Measurements from ENCODE around the gene CTSA.
"Not testable (repeated sequence)": the region's sequence is repeated elsewhere in the genome, so short reads cannot be mapped to it uniquely, and the experiment has no call there.

Gene CTSA

GRCh38 chr20:45867136-45867818, 23.9 kb upstream of the CTSA start:
- no peak for DNase-seq

- DNase-seq = no peak
Observed at GRCh38 chr20:45867819-45868176, 23.3 kb upstream of the CTSA start.

- DNase-seq = no peak
Observed at GRCh38 chr20:45872626-45873025, 18.5 kb upstream of the CTSA start.

GRCh38 chr20:45873409-45874103, 17.6 kb upstream of the CTSA start:
- no peak for DNase-seq

GRCh38 chr20:45874104-45874481, 17.0 kb upstream of the CTSA start:
- DNase-seq = not testable (repeated sequence)

- no peak for DNase-seq
Observed at GRCh38 chr20:45874576-45874975, 16.6 kb upstream of the CTSA start.

GRCh38 chr20:45878076-45878761, 12.9 kb upstream of the CTSA start:
- DNase-seq = no peak

- DNase-seq = peak; percentile 98
Observed at GRCh38 chr20:45880988-45881788, 9.9 kb upstream of the CTSA start, which contains the start of gene ZSWIM1. Gene ZSWIM1 (plus strand): TSS chr20:45881227. CDS start chr20:45882593, 1,366 bp downstream.

GRCh38 chr20:45882469-45883099, 8.6 kb upstream of the CTSA start:
- DNase-seq = no peak

- no peak for DNase-seq
Observed at GRCh38 chr20:45883100-45883469, 8.1 kb upstream of the CTSA start.

- DNase-seq = no peak
Observed at GRCh38 chr20:45886590-45887345, 4.4 kb upstream of the CTSA start.

GRCh38 chr20:45887346-45887715, 3.8 kb upstream of the CTSA start, which contains the start of gene SPATA25:
Gene SPATA25 (minus strand): TSS chr20:45887622. CDS start chr20:45887590, 32 bp downstream.
- no peak for DNase-seq

GRCh38 chr20:45888681-45889080, 2.5 kb upstream of the CTSA start:
- no peak for DNase-seq

GRCh38 chr20:45890077-45890984, 804 bp upstream of the CTSA start:
- peak; percentile 15 for DNase-seq

GRCh38 chr20:45892049-45892825, 1.1 kb downstream of the CTSA start:
- DNase-seq = no peak

GRCh38 chr20:45892828-45893500, 1.8 kb downstream of the CTSA start:
- no peak for DNase-seq

- no peak for DNase-seq
Observed at GRCh38 chr20:45893831-45894230, 2.7 kb downstream of the CTSA start.

- no peak for DNase-seq
Observed at GRCh38 chr20:45894797-45895196, 3.7 kb downstream of the CTSA start.

GRCh38 chr20:45896641-45897161, 5.6 kb downstream of the CTSA start:
- no peak for DNase-seq
